Fibroblast of the conjunctiva (primary cell): ENCODE results near the gene DGKB.

Source experiments
- DNase-seq: peaks from one replicate; pipeline ENCODE4 v3.0.0-alpha.2; 2010; ENCODE audit warnings: low read depth

DGKB gene

GRCh38 chr7:14902589-14903067, at the start of gene DGKB:
TSS of gene DGKB (minus strand) at chr7:14902751.
- DNase-seq, result no peak

GRCh38 chr7:14950013-14950412, 47.5 kb upstream of the DGKB start:
- DNase-seq, result no peak

- DNase-seq, result no peak
These were observed 35.6 kb upstream of the DGKB start for GRCh38 chr7:14938181-14938580.

- DNase-seq, result no peak
These were observed 35.0 kb upstream of the DGKB start for GRCh38 chr7:14937581-14937980.

DNA sequence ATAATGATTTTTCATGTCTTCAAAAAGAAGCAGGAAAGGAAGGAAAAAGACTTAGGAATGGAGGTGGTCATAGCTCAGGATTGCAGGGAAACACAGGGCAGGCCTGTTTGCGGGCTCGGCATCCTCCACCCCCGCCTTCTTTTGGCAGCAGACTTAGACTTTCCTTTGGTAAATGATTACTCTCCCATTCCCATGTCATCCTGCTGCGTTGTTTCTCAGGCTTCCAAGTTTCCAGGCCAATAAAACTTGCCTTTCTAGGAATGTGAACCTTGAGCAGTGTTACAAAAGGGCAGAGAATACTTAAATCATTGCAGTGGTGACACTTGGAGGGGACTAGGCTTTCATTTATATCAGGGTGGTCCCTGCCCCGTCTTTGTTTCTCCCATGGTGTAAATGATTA, 34.0 kb upstream of the DGKB start:
- DNase-seq, result no peak

DNA sequence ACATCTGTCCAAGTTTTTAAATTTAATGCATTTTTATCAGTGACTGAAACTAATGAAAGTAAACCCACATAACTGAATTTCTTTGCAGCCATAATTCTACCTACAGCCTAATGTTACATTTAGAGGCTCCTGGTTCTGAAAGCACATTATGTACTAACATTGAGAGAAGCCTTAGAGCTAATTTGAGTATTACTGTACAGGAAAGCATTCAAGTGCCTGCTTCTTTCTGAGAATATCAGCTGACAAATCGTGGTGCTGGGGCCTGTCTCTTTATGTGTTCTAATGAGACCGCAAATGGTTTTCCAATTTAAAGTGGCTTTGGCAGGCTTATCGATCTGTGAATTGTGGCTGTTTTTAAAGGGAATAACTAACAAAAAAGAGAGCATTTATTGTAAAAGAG, 32.3 kb upstream of the DGKB start:
- DNase-seq, result no peak

GRCh38 chr7:14931511-14932215, 29.1 kb upstream of the DGKB start:
- DNase-seq, result no peak

GRCh38 chr7:14924398-14924797, 21.8 kb upstream of the DGKB start:
- no peak for DNase-seq

GRCh38 chr7:14911077-14911476, 8.5 kb upstream of the DGKB start:
- DNase-seq, result no peak

- no peak for DNase-seq
These were observed 6.1 kb upstream of the DGKB start for GRCh38 chr7:14908697-14909096.

GRCh38 chr7:14905764-14906163, 3.2 kb upstream of the DGKB start:
- DNase-seq, result no peak

DNA sequence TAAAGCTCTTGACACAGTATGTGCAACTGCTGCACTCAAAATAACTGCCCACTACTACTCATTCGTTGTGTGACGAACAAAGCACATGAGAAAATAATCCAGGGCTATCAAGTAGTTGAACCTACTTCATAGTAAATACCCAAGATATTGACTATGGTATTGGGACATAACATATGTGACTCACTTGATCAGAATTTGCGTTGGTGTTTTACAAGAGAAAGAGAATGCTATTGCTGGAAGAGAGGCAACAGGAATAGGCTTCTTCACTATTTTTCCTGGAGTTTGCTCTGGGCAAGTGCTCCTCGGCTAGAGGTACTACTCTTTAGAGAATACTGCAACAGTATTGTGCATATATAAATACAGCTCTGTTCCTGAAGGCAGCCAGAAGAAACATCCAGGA, 2.5 kb downstream of the DGKB start:
- no peak for DNase-seq

DNA sequence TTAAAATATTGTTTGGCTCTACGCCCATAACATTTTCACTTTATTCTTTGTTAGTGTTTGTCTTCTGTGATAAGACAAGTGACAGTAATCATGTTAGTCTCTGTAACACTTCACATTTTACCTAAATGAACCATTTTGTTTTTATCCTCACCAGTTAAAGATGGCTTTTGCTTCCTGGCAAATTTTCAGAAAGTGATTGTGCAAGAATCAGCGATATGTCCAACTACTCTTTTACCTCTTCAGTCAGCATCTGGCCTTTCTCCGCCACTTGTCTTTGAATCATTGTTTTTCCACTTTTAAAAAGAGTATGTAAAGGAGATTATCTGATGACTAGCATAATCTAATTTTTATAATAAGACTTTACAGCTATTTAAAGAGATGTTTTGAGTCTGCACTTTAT, 3.5 kb downstream of the DGKB start:
- no peak for DNase-seq

DNA sequence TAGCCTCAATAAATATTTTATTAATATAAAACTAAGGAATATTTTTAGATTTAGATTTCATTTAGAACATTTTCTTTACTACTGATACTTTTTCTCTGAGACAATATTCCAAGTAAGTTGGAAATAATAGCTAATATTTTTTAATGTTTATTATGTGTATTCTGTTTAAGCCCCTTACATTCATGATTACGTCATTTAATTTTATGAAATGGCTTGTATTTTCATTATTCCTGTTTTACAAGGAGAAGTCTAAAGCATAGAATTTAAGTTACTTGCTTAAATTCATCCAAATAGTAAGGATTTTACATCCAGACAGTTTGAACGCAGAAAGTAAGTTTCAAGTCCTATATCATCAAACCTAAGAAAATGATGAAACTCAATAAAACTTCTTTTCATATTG, 6.1 kb downstream of the DGKB start:
- no peak for DNase-seq

DNA sequence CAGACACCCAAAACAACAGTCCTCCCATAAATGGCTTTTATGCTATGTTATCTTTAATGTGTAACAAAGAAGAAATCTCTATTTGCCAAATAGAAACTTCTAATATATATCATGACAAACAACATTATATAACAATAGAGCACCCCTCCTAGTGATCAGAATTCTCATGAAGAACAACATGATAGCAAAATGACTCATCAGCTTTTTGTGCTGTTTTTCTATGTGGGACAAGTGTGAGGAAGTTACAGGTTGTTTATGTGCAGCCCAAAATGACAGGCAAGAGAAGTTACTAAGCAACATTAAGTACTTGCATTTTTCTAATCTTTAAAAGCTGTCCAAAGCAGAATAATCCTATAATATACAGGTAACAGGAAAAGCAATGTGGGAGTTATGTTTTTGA, 7.7 kb downstream of the DGKB start:
- DNase-seq, result no peak

DNA sequence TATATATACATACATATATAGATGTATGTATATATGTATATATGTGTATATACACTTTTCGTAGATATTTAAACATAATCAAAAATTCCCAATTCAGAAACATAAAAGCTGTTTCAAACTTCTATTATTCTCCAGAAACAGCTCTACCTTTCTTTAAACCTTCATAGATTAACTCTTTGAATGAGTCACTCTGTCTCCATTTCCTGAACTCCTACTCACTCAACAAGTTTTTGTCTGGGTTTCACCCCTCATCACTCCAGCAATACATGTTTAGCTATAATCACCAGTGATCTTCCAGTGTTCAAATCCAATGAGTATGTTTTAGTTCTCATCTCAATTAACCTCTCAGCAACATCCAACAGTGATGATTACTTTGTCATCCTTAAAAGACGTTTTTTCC, 9.6 kb downstream of the DGKB start:
- DNase-seq, result no peak

- DNase-seq, result no peak
These were observed 11.3 kb downstream of the DGKB start for GRCh38 chr7:14891289-14891688.

GRCh38 chr7:14888962-14889361, 13.6 kb downstream of the DGKB start:
- DNase-seq, result no peak

DNA sequence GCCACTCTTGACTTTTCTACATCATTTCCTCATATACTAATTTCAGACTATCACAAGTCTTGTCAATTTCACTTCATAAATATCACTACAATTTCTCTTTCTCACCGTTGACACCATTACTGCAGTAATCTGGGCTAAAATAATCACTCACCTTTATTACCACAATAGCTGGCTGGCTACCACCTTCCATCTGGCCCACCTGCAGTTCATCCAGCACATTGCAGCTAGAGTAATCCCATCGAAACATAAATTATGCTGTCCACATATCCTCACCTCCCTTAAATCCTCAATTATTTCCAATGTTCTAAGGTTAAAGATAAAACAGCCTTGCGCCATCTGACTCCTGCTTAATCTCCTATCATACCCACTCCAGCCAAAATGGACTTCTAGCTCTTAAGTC, 16.0 kb downstream of the DGKB start:
- no peak for DNase-seq

- no peak for DNase-seq
These were observed 26.5 kb downstream of the DGKB start for GRCh38 chr7:14875941-14876587.

GRCh38 chr7:14871880-14872279, 30.7 kb downstream of the DGKB start:
- DNase-seq, result no peak

GRCh38 chr7:14870394-14870793, 32.2 kb downstream of the DGKB start:
- no peak for DNase-seq

DNA sequence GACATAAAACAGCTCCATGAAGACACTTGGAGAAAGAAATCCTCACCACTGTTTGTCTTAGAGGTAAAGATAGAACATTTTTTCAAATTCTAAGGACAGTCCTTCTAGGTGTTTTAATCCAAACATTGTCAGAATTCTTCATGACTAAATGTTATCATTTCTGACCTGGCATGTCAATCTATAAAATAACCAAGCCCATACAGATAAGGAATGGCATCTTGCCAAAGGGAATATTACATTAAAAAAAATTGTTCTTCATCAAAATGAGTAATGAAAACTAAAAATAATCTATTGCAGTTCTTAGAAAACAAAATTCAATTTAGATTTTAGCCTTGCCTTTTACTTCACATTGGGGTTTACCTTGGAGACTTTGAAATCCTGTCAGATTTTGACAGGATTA, 33.6 kb downstream of the DGKB start:
- DNase-seq, result no peak

DNA sequence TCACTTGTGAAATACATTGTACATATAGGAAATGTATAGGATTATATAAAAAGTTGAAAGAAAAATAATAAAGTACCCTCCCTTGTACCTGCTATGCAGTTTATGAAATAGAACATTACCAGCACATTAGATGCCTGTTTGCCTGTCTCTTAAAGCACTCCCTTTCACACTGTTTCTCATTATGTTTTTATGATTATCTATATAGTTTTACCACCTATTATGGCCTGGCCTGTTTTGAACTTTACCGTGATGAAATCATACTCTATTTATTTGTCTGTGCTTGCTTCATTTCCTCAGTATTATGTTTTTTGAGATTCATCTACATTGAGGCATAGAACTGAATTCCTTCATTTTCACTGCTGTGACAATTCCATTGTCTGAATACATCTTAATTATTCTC, 41.1 kb downstream of the DGKB start:
- DNase-seq, result no peak
